SU-DHL-6 (cell line): ENCODE data around the gene CHIA.

ENCODE experiments used
- EZH2phosphoT487 ChIP-seq: fragments of 200-600 bp; sonication (generic), shearing (Covaris generic); conservative IDR thresholded peaks from 2 replicates; pipeline ENCODE4 v1.6.1; 2018; ENCODE audit warnings: mild to moderate bottlenecking, antibody characterized with exemption, low read length, moderate library complexity, mixed read lengths
- TF ChIP-seq, protein P1 (sequence below): fragments of 200-600 bp; sonication (generic); IDR thresholded peaks from one replicate; pipeline ENCODE4 v1.5.1; 2017; ENCODE audit warnings: antibody characterized with exemption, mild to moderate bottlenecking, low read length, moderate library complexity; ENCODE audit not compliant: insufficient read depth, poor library complexity, severe bottlenecking

DNA sequence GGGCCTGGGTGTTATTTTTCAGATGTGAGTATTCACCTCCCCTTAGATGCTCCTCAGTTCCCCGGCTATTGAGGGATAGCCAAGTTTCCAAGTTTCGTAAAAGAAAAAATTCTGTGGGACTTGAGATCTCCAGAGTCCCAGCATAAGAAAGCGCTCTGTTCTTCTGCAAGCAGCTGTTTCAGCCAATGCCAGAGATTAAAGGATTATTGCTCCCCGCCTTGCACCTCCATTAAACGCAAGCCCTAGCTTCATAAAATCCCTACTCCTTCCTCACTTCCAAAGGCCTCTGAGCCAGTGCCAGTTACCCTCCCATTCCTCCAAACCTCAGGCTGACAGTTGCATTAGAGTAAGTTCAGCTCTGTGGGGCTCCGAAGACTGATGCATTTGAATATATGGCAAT, 56.4 kb downstream of the CHIA start:
- TF ChIP-seq, protein P1, sequence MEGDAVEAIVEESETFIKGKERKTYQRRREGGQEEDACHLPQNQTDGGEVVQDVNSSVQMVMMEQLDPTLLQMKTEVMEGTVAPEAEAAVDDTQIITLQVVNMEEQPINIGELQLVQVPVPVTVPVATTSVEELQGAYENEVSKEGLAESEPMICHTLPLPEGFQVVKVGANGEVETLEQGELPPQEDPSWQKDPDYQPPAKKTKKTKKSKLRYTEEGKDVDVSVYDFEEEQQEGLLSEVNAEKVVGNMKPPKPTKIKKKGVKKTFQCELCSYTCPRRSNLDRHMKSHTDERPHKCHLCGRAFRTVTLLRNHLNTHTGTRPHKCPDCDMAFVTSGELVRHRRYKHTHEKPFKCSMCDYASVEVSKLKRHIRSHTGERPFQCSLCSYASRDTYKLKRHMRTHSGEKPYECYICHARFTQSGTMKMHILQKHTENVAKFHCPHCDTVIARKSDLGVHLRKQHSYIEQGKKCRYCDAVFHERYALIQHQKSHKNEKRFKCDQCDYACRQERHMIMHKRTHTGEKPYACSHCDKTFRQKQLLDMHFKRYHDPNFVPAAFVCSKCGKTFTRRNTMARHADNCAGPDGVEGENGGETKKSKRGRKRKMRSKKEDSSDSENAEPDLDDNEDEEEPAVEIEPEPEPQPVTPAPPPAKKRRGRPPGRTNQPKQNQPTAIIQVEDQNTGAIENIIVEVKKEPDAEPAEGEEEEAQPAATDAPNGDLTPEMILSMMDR = no peak
- TF ChIP-seq EZH2phosphoT487 = no peak
